NCI-H1417 (cell line): Measurements from ENCODE around the gene KLK1.
A peak's percentile ranks its signal among the peaks of the same experiment; 100 is the strongest.
"Not testable (repeated sequence)": the region's sequence is repeated elsewhere in the genome, so short reads cannot be mapped to it uniquely, and the experiment has no call there.

ENCODE experiments used
- DNase-seq, 3 experiments: peaks; one replicate each; lab custom pipeline; 2025; lab: John Stamatoyannopoulos, UW

Gene KLK1

DNA sequence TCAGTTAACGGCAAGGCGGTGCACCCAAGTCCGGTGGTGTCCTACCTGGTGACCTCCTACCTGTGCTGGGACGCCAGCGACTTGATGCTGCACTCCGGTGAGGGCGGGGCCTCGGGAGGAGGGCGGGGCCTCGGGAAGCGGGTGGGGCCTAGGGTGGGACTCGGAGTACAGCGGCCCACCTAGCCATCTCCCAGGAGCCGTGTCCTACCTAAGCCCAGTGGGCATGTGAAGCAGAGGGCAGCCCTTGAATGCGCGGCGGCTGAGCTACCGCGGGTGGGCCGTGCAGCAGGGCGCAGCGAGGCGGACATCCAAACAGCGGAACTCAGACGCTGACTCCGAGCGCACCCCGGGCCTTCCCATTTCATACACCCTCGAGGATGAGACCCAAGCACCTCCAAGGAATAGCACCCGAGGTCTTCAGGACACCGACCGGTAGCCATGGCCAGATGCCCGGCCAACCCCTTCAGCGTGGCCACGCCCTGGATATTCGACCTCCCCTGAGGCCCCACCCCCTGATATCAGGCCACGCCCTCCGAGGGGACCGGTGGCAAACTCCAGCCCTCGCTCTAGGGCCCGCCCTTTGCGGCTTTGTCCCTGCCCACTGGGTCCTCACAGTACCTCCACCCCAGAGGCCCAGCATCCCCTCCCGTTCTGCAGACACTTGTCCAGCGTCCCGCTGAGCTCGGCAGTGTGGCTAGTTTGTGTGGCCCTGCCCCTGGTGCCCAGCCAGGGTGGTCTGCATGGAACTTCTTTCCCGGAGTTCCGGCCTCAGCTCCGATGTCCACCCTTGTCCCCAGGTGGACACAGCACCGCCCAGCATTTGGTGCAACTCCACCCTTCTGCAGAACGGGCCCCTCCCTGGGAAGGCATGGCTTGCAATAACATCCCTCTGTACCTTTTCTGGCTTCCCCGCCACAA lies 5.4 kb downstream of the KLK1 start:
- peak; percentile 76 to 93 (median 87) for DNase-seq

DNA sequence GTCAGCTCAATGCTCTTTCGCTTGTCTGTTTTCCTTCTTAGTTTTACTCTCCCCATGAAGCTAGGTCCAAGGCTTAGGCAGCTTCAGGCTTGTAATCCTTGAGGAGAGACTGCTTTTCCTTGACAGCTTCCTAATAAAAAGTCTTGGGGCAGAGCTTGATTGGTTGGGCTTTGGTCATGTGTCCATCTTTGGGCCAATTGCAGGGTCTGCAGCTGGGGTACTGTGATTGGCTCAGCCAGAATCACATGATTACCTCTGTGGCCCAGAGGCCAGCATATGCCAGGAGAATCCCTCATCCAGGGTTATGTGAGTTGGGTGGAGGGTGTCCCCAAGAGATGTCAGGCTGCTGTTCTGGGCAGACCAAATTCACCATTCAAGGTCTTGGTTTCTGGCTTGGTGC lies 8.1 kb downstream of the KLK1 start:
- no peak for DNase-seq

DNA sequence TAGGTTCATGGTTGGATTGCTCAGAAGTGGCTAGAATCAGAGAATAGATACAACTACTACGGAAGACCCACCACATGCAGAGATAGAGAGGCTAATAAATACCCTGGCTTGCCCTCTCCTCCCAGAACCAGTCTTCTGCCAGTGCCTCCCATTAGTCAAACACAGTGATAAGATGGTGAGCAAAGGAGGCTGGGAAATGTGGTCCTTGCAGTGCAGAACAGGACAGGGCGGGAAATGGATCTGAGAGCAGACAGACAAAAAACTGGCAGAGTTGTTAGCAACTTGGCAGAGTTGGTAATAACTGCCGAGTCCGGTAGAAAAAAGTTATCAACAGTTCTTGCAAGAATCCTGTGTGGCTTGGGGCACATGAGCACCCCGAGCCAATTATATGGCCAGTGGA lies 8.7 kb downstream of the KLK1 start:
- DNase-seq, result no peak

GRCh38 chr19:50812474-50812873 lies 11.1 kb downstream of the KLK1 start:
- DNase-seq, result no peak

- DNase-seq, result not testable (repeated sequence)
Measured at GRCh38 chr19:50811622-50812238, 11.9 kb downstream of the KLK1 start.

- DNase-seq, result no peak
Measured at GRCh38 chr19:50808856-50809255, 14.7 kb downstream of the KLK1 start.

GRCh38 chr19:50804420-50805272 lies 18.9 kb downstream of the KLK1 start:
- peak; percentile 98 to 99 (median 99) for DNase-seq

DNA sequence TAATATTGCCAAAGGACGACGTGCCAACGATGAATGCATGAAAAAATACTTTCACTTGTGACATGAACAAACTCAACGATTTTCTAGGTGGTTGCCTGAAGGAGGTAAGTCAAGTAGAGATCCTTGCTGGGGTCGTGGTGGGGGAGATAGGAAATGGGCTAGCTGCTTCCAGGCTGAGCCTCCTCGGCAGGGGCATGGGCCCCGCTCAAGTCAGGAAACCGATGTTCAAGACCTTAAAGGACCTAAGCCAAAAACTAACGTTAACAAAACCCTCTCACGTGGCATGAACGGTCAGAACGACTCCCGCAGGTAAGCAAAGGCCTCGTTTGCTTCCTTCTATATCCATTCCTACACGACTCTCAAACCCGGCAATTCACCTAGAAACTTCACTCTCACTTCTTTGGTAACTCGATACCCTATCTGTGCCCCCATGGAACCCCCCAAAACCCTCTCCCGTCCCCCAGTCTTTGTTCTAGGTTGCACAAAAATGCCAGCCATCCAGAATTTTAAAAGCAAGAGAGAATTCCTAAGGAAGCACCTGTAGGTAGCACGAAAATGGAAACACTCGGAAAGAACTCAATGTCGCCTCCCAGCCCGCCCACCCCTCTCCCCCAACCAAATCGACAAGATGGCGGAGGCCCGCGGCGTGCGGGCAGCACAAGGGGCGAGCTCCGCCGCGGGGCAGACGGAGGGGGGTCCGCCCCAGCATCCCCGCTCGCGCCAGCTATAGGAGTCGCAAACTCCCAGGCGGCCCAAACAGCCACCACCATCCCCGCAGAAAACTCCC lies 19.8 kb downstream of the KLK1 start:
- DNase-seq, result peak; percentile 56 to 83 (median 74)

- peak in 1 of 3 experiments; percentile 2 for DNase-seq
Measured at GRCh38 chr19:50801107-50801506, 22.5 kb downstream of the KLK1 start.

DNA sequence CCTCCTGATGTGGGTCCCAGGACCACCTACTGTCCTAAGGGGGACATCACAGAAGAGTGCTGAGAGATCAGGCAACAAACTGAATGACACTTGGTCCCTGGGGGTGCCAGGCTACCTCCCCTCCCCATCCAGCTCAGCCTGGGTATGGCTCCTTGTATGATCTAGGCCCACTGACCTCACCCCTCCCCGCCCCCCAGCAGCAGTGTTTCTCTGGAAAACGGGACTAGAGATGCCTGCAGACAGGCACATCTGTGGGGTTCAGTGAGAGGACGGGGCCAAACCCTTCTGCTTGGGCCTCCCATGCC lies 24.1 kb downstream of the KLK1 start:
- no peak for DNase-seq

GRCh38 chr19:50798659-50799546 lies 24.7 kb downstream of the KLK1 start:
- no peak for DNase-seq

- DNase-seq, result no peak
Measured at GRCh38 chr19:50797781-50798658, 25.6 kb downstream of the KLK1 start.

DNA sequence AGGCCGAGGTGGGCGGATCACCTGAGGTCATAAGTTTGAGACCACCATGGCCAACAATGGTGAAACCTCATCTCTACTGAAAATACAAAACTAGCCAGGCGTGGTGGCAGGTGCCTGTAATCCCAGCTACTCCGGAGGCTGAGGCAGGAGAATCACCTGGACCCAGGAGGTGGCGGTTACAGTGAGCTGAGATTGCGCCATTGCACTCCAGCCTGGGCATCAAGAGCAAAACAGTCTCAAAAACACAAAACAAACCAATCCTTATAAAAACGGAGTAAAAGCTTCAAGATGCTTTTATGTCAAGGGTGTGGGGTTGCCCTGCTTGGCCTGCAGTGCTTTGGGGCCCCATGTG lies 26.2 kb downstream of the KLK1 start:
- DNase-seq, result no peak

DNA sequence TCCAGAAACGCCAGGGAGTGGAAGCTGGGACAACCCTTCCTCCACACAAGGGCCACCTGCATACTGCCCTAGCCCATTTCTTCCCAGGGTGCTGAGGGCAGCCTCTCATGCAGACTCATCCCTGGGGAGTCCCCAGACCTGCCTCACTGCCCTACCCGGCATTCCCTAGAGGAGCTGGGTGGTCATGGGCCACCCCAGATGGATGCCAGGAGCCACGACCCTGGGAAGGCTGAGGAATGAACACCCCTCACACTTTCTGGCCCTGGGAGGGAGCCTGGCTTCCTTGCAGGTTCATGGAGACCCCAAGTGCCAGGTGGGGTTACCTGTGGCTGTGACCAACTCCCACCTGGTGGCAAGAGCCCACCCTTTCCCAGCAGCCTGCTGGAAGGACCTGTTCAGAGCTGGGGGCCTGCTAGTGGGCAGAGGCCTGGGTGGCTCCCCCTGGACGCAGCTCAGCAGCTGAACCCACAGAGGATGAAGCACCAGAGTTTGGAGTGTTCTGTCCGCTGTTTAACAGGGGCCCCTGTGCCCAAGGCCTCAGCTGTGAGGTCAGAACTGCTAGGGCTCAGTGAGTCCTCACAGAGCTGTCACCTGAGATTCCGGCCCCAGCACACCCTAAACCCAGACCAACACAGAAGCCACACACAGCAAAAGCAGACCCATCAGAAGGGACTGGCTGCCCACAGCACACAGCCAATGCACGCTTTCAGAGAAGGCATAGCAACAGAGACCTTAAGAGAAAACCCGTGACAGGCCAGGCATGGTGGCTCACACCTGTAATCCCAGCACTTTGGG lies 26.8 kb downstream of the KLK1 start:
- no peak for DNase-seq

- peak in 1 of 3 experiments; percentile 30 for DNase-seq
Measured at GRCh38 chr19:50796128-50796633, 27.4 kb downstream of the KLK1 start.

DNA sequence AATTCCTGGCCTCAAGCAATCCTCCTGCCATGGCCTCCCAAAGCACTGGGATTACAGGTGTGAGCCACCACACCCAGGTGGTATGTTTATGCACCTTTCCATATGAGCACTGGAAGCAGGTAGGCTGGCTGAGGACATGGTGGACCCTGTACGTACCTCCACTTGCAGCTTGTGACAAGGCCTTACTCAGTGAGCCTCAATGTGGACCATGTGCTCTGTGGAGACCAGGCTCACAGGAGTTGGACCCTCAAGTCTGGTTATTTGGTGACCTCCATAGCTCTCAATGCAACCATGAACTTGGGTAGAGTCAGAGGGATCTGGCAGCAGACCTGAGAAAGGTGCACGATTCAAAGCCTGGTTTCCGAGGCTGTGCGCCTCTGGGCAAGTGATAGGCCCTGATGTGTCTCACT lies 27.9 kb downstream of the KLK1 start:
- peak in 1 of 3 experiments; percentile 33 for DNase-seq

DNA sequence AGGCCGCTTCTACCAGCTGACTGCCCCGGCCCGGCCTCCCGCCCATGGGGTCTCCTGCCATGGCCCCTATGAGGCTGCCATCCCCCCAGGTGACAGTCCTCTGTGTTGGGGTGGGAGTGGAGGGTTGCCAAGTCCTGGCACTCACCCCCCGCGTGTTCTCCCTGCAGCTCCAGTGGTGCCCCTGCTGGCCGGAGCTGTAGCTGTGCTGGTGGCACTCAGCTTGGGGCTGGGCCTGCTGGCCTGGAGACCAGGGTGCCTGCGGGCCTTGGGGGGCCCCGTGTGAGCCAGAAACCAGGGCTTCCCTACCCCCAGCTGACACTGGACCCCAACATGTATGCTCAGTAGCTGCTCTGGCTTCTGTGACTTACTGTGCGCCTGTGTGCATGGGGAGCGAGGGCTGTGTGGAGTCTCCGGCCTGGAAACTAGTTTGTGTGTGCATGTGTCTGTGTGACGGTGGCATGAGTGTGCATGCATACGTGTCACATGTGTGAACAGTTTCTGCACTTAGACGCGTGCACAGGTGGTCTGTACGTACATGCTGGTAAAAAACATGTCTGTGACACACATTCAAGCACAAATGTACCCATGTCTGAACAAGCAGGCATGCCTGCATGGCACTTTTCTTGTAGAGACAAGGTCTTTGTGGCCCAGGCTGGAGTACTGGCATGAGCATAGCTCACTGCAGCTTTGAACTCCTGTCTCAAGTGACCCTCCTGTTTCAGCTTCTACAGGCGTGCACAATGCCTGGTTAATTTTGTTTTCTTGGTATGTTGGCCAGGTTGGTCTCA lies 28.5 kb downstream of the KLK1 start:
- DNase-seq, result peak in 2 of 3 experiments; percentile 26 to 31
